Cardiac muscle cell (in vitro differentiated cells and primary cell): ENCODE data around the gene TMEM43. TPM values are rescaled to one million over a fixed set of nuclear protein-coding genes. Genes with fewer than 3 reads are reported as not detected.

ENCODE experiments used
- DNase-seq, 2 donors: peaks; one replicate each; pipeline versions ENCODE4 v3.0.0 to v3.0.0-alpha.2; 2010 to 2017; ENCODE audit warnings: low read depth in 1 of 2, low spot score in 1 of 2
- H3K27ac ChIP-seq: fragments of 200-600 bp; sonication (generic); 2 replicates; pipeline ENCODE4 v1.5.1; 2016
- H3K27me3 ChIP-seq: fragments of 200-600 bp; sonication (generic); 2 replicates; pipeline ENCODE4 v1.6.0; 2016; ENCODE audit warnings: control low read depth
- H3K36me3 ChIP-seq: fragments of 200-600 bp; sonication (generic); 2 replicates; pipeline ENCODE4 v1.5.1; 2016; ENCODE audit warnings: control low read depth
- H3K4me1 ChIP-seq: fragments of 200-600 bp; sonication (generic); 2 replicates; pipeline ENCODE4 v1.8.1; 2017; ENCODE audit warnings: low read depth, mild to moderate bottlenecking, mixed run types
- H3K4me3 ChIP-seq: fragments of 200-600 bp; sonication (generic); 2 replicates; pipeline ENCODE4 v1.5.1; 2016; ENCODE audit warnings: mild to moderate bottlenecking
- H3K9me3 ChIP-seq: fragments of 200-600 bp; sonication (generic); 2 replicates; pipeline ENCODE4 v1.5.1; 2017; ENCODE audit warnings: low read depth, mild to moderate bottlenecking, control low read depth
- CTCF ChIP-seq: IDR thresholded peaks from 2 replicates; pipeline ENCODE4 v1.5.1; 2012; ENCODE audit warnings: low read depth, mild to moderate bottlenecking, low read length
- polyA plus RNA-seq: library from polyadenylated mRNA; unstranded; fragments of >200 nt; fragmentation: Nextera tagmentation; extraction: Ambion mirVana; gene quantifications from 2 replicates; pipeline ENCODE4 v1.2.1, GENCODE V29; 2016
- total RNA-seq: library from RNA; depleted of rRNA; stranded (reverse); fragments of >200 nt; gene quantifications from 2 replicates; pipeline ENCODE4 v1.2.3, GENCODE V29; 2016

Gene TMEM43
- total and polyA plus RNA-seq, 2 experiments from 2014 or later: 21.5 to 27.4 TPM

- Histone ChIP-seq H3K27me3 (no peaks in the 10 kb centered on the region), H3K9me3 (no peaks in the 10 kb centered on the region), H3K27ac (peak overlapping the region; percentile 51), H3K36me3 (peaks cover 7% of the 10 kb centered on the region), H3K4me1 (peaks cover 20% of the 10 kb centered on the region), H3K4me3 (no peak overlapping the region)
- TF ChIP-seq CTCF: no peak
- DNase-seq: peak in 1 of 2 donors; percentile 51
Observed at GRCh38 chr3:14145236-14145635, 20.4 kb downstream of the TMEM43 start.

GRCh38 chr3:14145670-14146380 is 21.0 kb downstream of the TMEM43 start:
- Histone ChIP-seq H3K27ac (peak overlapping the region; percentile 51), H3K36me3 (peaks cover 7% of the 10 kb centered on the region), H3K4me1 (peaks cover 21% of the 10 kb centered on the region), H3K4me3 (no peak overlapping the region), H3K27me3 (no peaks in the 10 kb centered on the region), H3K9me3 (no peaks in the 10 kb centered on the region)
- peak; percentile 10 for TF ChIP-seq CTCF
- DNase-seq: no peak

GRCh38 chr3:14146381-14147065 is 21.7 kb downstream of the TMEM43 start:
- no peaks in the 10 kb centered on the region for H3K27me3 ChIP-seq
- TF ChIP-seq CTCF: no peak
- no peak for DNase-seq
- H3K36me3 ChIP-seq: peaks cover 12% of the 10 kb centered on the region
- H3K27ac ChIP-seq: no peak overlapping the region
- H3K9me3 ChIP-seq: no peaks in the 10 kb centered on the region
- no peak overlapping the region for H3K4me3 ChIP-seq
- H3K4me1 ChIP-seq: peaks cover 21% of the 10 kb centered on the region

GRCh38 chr3:14147066-14147435 is 22.2 kb downstream of the TMEM43 start:
- Histone ChIP-seq H3K27ac (no peak overlapping the region), H3K4me1 (peaks cover 21% of the 10 kb centered on the region), H3K4me3 (no peak overlapping the region), H3K9me3 (no peaks in the 10 kb centered on the region), H3K27me3 (no peaks in the 10 kb centered on the region), H3K36me3 (peaks cover 12% of the 10 kb centered on the region)
- TF ChIP-seq CTCF: no peak
- DNase-seq: no peak

- Histone ChIP-seq H3K36me3 (peaks cover 12% of the 10 kb centered on the region), H3K4me3 (no peak overlapping the region), H3K4me1 (peaks cover 21% of the 10 kb centered on the region), H3K27ac (no peak overlapping the region), H3K27me3 (no peaks in the 10 kb centered on the region), H3K9me3 (no peaks in the 10 kb centered on the region)
- no peak for DNase-seq
- no peak for TF ChIP-seq CTCF
Observed at GRCh38 chr3:14147617-14148016, 22.8 kb downstream of the TMEM43 start.
